ENCODE data around the gene NBDY. TPM values are rescaled to one million over a fixed set of nuclear protein-coding genes. Genes with fewer than 3 reads are reported as not detected.

Gene NBDY
- total RNA-seq, 2 donors from 2014 or later, result 64.2 to 83.5 TPM

GRCh38 chrX:56793521-56794320 is 64.7 kb downstream of the NBDY start:
- H3K36me3 ChIP-seq (ENCODE audit: control insufficient read depth, insufficient read depth, low read length), result no peaks in the 10 kb centered on the region
- H3K27me3 ChIP-seq (ENCODE audit: control insufficient read depth, insufficient read depth, low read length, poor library complexity, severe bottlenecking), result no peaks in the 10 kb centered on the region
- TF ChIP-seq, protein P1, sequence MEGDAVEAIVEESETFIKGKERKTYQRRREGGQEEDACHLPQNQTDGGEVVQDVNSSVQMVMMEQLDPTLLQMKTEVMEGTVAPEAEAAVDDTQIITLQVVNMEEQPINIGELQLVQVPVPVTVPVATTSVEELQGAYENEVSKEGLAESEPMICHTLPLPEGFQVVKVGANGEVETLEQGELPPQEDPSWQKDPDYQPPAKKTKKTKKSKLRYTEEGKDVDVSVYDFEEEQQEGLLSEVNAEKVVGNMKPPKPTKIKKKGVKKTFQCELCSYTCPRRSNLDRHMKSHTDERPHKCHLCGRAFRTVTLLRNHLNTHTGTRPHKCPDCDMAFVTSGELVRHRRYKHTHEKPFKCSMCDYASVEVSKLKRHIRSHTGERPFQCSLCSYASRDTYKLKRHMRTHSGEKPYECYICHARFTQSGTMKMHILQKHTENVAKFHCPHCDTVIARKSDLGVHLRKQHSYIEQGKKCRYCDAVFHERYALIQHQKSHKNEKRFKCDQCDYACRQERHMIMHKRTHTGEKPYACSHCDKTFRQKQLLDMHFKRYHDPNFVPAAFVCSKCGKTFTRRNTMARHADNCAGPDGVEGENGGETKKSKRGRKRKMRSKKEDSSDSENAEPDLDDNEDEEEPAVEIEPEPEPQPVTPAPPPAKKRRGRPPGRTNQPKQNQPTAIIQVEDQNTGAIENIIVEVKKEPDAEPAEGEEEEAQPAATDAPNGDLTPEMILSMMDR (conservative IDR thresholded peaks at IDR 0.05), result no peak
- no peaks in the 10 kb centered on the region for H3K9me3 ChIP-seq (ENCODE audit: control insufficient read depth, low read length)
- 93 to 94% methylated on average over 3 to 15 of the region's 15 CpGs for WGBS, 2 experiments (ENCODE audit: insufficient coverage in 1 of 2, insufficient read length in 1 of 2)
- Mint-ChIP-seq H3K27ac (no peak overlapping the region), H3K27me3 (ENCODE audit: insufficient read depth) (no peaks in the 10 kb centered on the region), H3K4me3 (no peak overlapping the region), H3K9me3 (peaks cover 84% of the 10 kb centered on the region), H3K4me1 (peaks cover 5% of the 10 kb centered on the region), H3K36me3 (ENCODE audit: low read depth) (peaks cover 16% of the 10 kb centered on the region)
- no peak overlapping the region for H3K9ac ChIP-seq (ENCODE audit: extremely low read depth, low read length, poor library complexity, severe bottlenecking)
- peak; percentile 26 for DNase-seq
- no peak overlapping the region for H3K4me3 ChIP-seq (ENCODE audit: low read length)
- no peak overlapping the region for H3K27ac ChIP-seq (ENCODE audit: low read depth, low read length)
- no peaks in the 10 kb centered on the region for H3K4me1 ChIP-seq (ENCODE audit: control insufficient read depth, insufficient read depth, low read length)

DNA sequence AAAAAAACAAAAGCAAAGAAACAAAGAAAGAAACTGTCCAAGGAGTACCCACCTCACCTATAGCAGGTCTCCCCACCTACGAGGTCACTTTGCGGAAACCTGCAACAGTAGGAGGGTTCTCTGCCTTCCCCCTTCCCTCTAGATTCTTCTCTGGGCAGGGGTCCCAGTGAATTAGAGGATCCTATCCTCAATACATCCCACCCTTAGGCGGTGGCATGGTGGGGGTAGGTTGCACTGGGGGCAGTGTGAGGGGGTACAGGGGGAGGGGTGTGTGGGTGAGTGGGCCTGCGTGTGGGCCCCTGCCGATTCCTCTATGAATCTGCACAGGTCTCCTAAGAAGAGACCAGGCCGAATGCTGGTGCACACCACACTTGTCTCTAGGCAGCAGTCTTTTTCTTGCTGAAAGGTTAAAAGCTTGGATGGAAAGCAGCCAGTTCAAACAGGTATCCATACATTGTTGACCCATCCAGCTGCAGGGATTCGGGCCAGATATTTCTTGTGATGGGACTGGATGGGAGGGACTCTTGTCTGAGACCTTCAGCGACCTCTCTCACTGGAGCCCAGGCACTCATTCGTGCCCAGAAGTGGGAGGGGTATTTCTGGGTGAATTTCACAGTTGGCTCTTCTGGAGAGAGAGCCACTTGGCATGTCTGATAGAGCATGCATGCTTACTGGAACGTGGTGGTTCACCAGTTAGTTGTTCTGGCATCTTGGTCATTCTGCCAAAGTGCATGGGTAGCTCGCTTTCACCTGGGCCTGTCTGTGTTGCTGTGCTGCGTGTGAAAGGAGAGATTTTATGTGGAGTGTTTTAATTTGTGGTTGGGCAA is 65.6 kb downstream of the NBDY start:
- Histone ChIP-seq H3K27ac (ENCODE audit: low read depth, low read length) (no peak overlapping the region), H3K36me3 (ENCODE audit: control insufficient read depth, insufficient read depth, low read length) (no peaks in the 10 kb centered on the region), H3K9ac (ENCODE audit: extremely low read depth, low read length, poor library complexity, severe bottlenecking) (no peak overlapping the region), H3K4me3 (ENCODE audit: low read length) (no peak overlapping the region), H3K4me1 (ENCODE audit: control insufficient read depth, insufficient read depth, low read length) (no peaks in the 10 kb centered on the region), H3K27me3 (ENCODE audit: control insufficient read depth, insufficient read depth, low read length, poor library complexity, severe bottlenecking) (no peaks in the 10 kb centered on the region), H3K9me3 (ENCODE audit: control insufficient read depth, low read length) (no peaks in the 10 kb centered on the region)
- no peak overlapping the region for H3K27ac Mint-ChIP-seq
- TF ChIP-seq, protein P1 (conservative IDR thresholded peaks at IDR 0.05), result no peak
- no peak overlapping the region for H3K4me3 Mint-ChIP-seq
- no peaks in the 10 kb centered on the region for H3K27me3 Mint-ChIP-seq (ENCODE audit: insufficient read depth)
- H3K9me3 Mint-ChIP-seq, result peaks cover 82% of the 10 kb centered on the region
- 91% methylated on average over 8 of the region's 12 CpGs; no CpG with 5 or more reads in 1 of the 2 experiments for WGBS, 2 experiments (ENCODE audit: insufficient coverage in 1 of 2, insufficient read length in 1 of 2)
- H3K4me1 Mint-ChIP-seq, result peaks cover 5% of the 10 kb centered on the region
- peak; percentile 10 for DNase-seq
- H3K36me3 Mint-ChIP-seq (ENCODE audit: low read depth), result peaks cover 16% of the 10 kb centered on the region

DNA sequence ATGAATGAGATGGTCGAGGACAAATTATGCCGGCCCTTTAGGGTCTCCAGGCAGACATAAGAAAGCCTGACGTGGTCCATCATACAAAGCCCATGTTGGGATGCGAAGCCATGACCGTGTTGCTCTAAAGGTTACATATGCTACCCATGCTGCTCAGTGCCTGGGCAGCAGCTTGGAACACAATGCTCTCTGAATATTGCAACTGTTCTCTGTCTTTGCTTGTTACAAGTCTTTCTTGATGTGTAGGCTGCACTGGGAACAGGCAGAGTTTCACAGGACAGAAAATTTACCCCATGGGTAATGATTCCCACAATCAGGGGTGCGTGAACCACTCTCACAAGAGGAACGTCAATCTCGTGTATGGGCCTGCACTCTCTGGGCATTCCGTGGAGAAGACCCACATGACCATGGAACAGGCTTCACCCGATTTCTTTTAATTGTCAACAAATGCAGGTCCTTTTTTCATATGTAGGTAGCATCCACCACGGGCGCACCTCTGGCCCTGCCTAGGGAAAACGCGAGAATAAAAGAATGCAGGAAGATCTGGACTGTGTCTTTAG is 66.3 kb downstream of the NBDY start:
- Histone ChIP-seq H3K27ac (ENCODE audit: low read depth, low read length) (no peak overlapping the region), H3K4me3 (ENCODE audit: low read length) (no peak overlapping the region), H3K9me3 (ENCODE audit: control insufficient read depth, low read length) (no peaks in the 10 kb centered on the region), H3K4me1 (ENCODE audit: control insufficient read depth, insufficient read depth, low read length) (no peaks in the 10 kb centered on the region), H3K9ac (ENCODE audit: extremely low read depth, low read length, poor library complexity, severe bottlenecking) (no peak overlapping the region), H3K27me3 (ENCODE audit: control insufficient read depth, insufficient read depth, low read length, poor library complexity, severe bottlenecking) (no peaks in the 10 kb centered on the region), H3K36me3 (ENCODE audit: control insufficient read depth, insufficient read depth, low read length) (no peaks in the 10 kb centered on the region)
- peaks cover 17% of the 10 kb centered on the region for H3K36me3 Mint-ChIP-seq (ENCODE audit: low read depth)
- H3K27me3 Mint-ChIP-seq (ENCODE audit: insufficient read depth), result no peaks in the 10 kb centered on the region
- H3K4me3 Mint-ChIP-seq, result no peak overlapping the region
- H3K27ac Mint-ChIP-seq, result no peak overlapping the region
- peak; percentile 12 for DNase-seq
- 95 to 97% methylated on average over 7 to 14 of the region's 14 CpGs for WGBS, 2 experiments (ENCODE audit: insufficient coverage in 1 of 2, insufficient read length in 1 of 2)
- peaks cover 82% of the 10 kb centered on the region for H3K9me3 Mint-ChIP-seq
- TF ChIP-seq, protein P1 (conservative IDR thresholded peaks at IDR 0.05), result no peak
- H3K4me1 Mint-ChIP-seq, result peaks cover 10% of the 10 kb centered on the region
